Natural killer cell treated with Interleukin-12 subunit alpha and Interleukin-12 subunit beta and Interleukin-15 and Interleukin-18, amount 100 ng/mL, for 72 hours (primary cell): ENCODE measurements around the gene DSC1. TPM values are rescaled to one million over a fixed set of nuclear protein-coding genes. Genes with fewer than 3 reads are reported as not detected.

ENCODE experiments used
- ATAC-seq, 2 donors: fragments of 150-1000 bp; cut with Tn5 transposase in 1 of 2; sonication (Bioruptor Pico), chemical (Tn5 transposase) in 1 of 2; 2 replicates each; pipeline ENCODE4 v1.10.0; 2021
- DNase-seq: peaks from one replicate; pipeline ENCODE4 v3.0.0; 2022; ENCODE audit warnings: low spot score
- H3K27ac Mint-ChIP-seq, 2 donors: 1 replicate in 1 of 2; 2 replicates in 1 of 2; pipeline ENCODE4 v1.8.0; 2022; ENCODE audit warnings: mixed read lengths in 2 of 2, mild to moderate bottlenecking in 1 of 2, moderate library complexity in 1 of 2
- H3K27me3 Mint-ChIP-seq, 2 donors: 1 replicate in 1 of 2; 2 replicates in 1 of 2; pipeline ENCODE4 v1.8.0; 2022; ENCODE audit warnings: mixed read lengths in 2 of 2
- H3K36me3 Mint-ChIP-seq: one replicate; pipeline ENCODE4 v1.8.0; 2022; ENCODE audit warnings: mixed read lengths
- H3K4me1 Mint-ChIP-seq, 2 donors: 1 replicate in 1 of 2; 2 replicates in 1 of 2; pipeline ENCODE4 v1.8.0; 2022; ENCODE audit warnings: low read depth in 2 of 2, mixed read lengths in 2 of 2, mild to moderate bottlenecking in 1 of 2
- H3K4me3 Mint-ChIP-seq: one replicate; pipeline ENCODE4 v1.8.0; 2022; ENCODE audit warnings: mixed read lengths
- H3K9me3 Mint-ChIP-seq: 2 replicates; pipeline ENCODE4 v1.8.0; 2022; ENCODE audit warnings: mixed read lengths
- total RNA-seq, 2 donors: library from RNA; stranded (reverse); gene quantifications; one replicate each; pipeline ENCODE4 v1.2.3, GENCODE V29; 2022

DSC1 gene
- total RNA-seq, 2 donors from 2014 or later = not detected

DNA sequence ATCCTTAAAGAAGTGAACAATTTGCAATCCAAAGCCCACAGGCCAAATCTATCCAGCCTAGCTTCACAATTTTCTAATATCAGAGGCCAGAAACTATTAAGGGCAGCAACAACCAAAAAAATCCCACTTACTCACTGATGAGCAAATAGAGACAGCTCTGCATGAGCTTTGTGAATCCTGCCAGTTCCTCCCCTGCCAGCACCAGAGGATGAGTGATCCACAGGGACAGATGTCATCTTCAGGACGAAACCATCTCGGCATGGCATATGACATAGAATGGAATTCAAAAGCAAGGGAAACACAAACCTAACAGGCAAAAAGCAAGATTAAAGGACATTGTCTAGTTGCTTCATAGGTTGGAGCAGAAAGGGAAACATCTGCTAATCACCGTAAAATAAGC lies 58.2 kb downstream of the DSC1 start:
- Mint-ChIP-seq H3K9me3 (peaks cover 5% of the 10 kb centered on the region), H3K4me3 (no peak overlapping the region), H3K27ac (no peak overlapping the region), H3K27me3 (peaks cover 4 to 9% of the 10 kb centered on the region in 2 donors), H3K36me3 (peaks cover 2% of the 10 kb centered on the region), H3K4me1 (no peaks in the 10 kb centered on the region)
- ATAC-seq (no peak), DNase-seq (no peak)

GRCh38 chr18:31103423-31103822 lies 59.2 kb downstream of the DSC1 start:
- Mint-ChIP-seq H3K27me3 (peaks cover 10 to 14% of the 10 kb centered on the region in 2 donors), H3K27ac (no peak overlapping the region), H3K36me3 (peaks cover 9% of the 10 kb centered on the region), H3K9me3 (peaks cover 9% of the 10 kb centered on the region), H3K4me3 (no peak overlapping the region), H3K4me1 (no peaks in the 10 kb centered on the region)
- DNase-seq (no peak), ATAC-seq (no peak)

GRCh38 chr18:31102941-31103340 lies 59.7 kb downstream of the DSC1 start:
- no peak overlapping the region for H3K27ac Mint-ChIP-seq
- peaks cover 9% of the 10 kb centered on the region for H3K9me3 Mint-ChIP-seq
- H3K4me3 Mint-ChIP-seq = no peak overlapping the region
- peaks cover 9% of the 10 kb centered on the region for H3K36me3 Mint-ChIP-seq
- peaks cover 10 to 14% of the 10 kb centered on the region in 2 donors for H3K27me3 Mint-ChIP-seq
- ATAC-seq (no peak), DNase-seq (no peak)
- no peaks in the 10 kb centered on the region for H3K4me1 Mint-ChIP-seq

GRCh38 chr18:31102025-31102684 lies 60.5 kb downstream of the DSC1 start, which contains the start of gene DSC2:
Gene DSC2, minus strand, starts transcription at chr18:31102421. Its CDS starts 450 bp downstream, at chr18:31101971.
- Mint-ChIP-seq H3K27ac (no peak within 1 kb of the TSS), H3K36me3 (peaks cover 9% of the 10 kb centered on the region), H3K4me3 (no peak within 1 kb of the TSS), H3K27me3 (peaks cover 10 to 14% of the 10 kb centered on the region in 2 donors), H3K4me1 (no peaks in the 10 kb centered on the region), H3K9me3 (peaks cover 9% of the 10 kb centered on the region)
- no peak for DNase-seq
- no peak for ATAC-seq

- Mint-ChIP-seq H3K36me3 (peaks cover 9% of the 10 kb centered on the region), H3K27me3 (peaks cover 10 to 14% of the 10 kb centered on the region in 2 donors), H3K9me3 (peaks cover 9% of the 10 kb centered on the region), H3K4me3 (no peak overlapping the region), H3K4me1 (no peaks in the 10 kb centered on the region), H3K27ac (no peak overlapping the region)
- ATAC-seq = no peak
- no peak for DNase-seq
Observed at GRCh38 chr18:31101183-31102024, 61.3 kb downstream of the DSC1 start.

- peaks cover 9% of the 10 kb centered on the region for H3K36me3 Mint-ChIP-seq
- ATAC-seq (no peak), DNase-seq (no peak)
- H3K9me3 Mint-ChIP-seq = peaks cover 11% of the 10 kb centered on the region
- H3K4me1 Mint-ChIP-seq = no peaks in the 10 kb centered on the region
- no peak overlapping the region for H3K27ac Mint-ChIP-seq
- H3K27me3 Mint-ChIP-seq = peaks cover 10 to 14% of the 10 kb centered on the region in 2 donors
- H3K4me3 Mint-ChIP-seq = no peak overlapping the region
Observed at GRCh38 chr18:31100436-31101182, 62.0 kb downstream of the DSC1 start.

DNA sequence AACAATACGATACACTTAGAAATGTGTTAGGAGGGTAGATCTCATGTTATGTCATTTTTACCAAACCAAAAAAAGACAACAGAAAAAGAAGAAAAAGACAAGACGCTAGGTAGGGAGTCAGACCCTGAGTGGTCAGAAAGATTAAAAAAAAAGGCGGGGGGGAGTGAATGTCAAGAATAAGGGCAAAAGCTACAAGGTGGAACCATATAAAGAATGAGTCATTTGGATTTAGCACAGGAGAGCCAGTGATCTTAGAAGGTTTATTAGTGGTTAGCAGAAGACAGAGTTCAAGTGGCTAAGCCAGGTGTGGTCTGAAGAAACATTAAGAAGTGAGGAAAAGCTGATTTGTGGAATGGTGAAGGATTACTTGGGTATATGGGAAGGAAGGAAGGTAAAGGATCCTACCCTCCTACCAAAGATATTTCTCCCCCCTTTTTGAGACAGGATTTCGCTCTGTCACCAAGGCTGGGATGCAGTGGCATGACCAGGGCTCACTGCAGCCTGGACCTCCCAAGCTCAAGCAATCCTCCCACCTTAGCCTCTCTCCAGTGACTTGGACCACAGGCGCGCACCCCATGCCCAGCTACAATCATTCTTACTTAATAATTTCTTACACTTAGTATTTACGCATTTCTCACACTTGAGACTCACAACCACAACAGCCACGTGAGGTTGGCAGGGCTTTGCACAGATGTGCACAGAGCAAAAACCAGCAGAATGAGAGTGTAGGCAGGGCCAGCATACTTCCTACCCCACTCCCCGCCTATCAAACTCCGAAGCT lies 63.0 kb downstream of the DSC1 start:
- no peak for ATAC-seq
- H3K9me3 Mint-ChIP-seq = peaks cover 21% of the 10 kb centered on the region

GRCh38 chr18:31098878-31099277 lies 63.8 kb downstream of the DSC1 start:
- no peak overlapping the region for H3K27ac Mint-ChIP-seq
- no peak for ATAC-seq
- peaks cover 14% of the 10 kb centered on the region for H3K36me3 Mint-ChIP-seq
- H3K4me3 Mint-ChIP-seq = no peak overlapping the region
- peaks cover 21% of the 10 kb centered on the region for H3K9me3 Mint-ChIP-seq
- H3K27me3 Mint-ChIP-seq = peaks cover 10 to 14% of the 10 kb centered on the region in 2 donors
- no peaks in the 10 kb centered on the region for H3K4me1 Mint-ChIP-seq
- no peak for DNase-seq

More for the DNA sequence above, 63.0 kb downstream of the DSC1 start:
- no peak for DNase-seq
- H3K4me3 Mint-ChIP-seq = no peak overlapping the region
- peaks cover 10 to 14% of the 10 kb centered on the region in 2 donors for H3K27me3 Mint-ChIP-seq
- H3K27ac Mint-ChIP-seq = no peak overlapping the region
- H3K36me3 Mint-ChIP-seq = peaks cover 13% of the 10 kb centered on the region
- no peaks in the 10 kb centered on the region for H3K4me1 Mint-ChIP-seq

DNA sequence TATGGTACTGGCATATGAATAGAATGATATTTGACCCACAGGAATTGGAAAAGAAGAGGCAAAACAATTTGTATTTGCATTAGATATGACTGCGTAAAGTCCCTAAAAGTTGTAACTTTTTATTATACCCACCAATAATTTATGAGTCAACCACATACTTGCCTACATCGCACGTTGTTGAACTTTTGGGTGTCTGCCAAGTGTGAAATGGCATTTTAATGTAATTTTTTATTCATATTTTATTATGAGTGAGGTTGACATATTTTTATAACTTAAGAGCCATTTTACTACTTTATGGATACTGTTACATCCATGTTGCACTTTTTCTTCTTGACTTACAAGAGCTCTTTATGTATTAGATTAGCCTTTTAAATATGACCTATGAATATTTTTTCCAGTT lies 65.0 kb downstream of the DSC1 start:
- peaks cover 14% of the 10 kb centered on the region for H3K36me3 Mint-ChIP-seq

GRCh38 chr18:31093880-31094279 lies 68.8 kb downstream of the DSC1 start:
- peaks cover 7% of the 10 kb centered on the region for H3K36me3 Mint-ChIP-seq
- H3K9me3 Mint-ChIP-seq = peaks cover 13% of the 10 kb centered on the region
- ATAC-seq (no peak), DNase-seq (no peak)
- no peaks in the 10 kb centered on the region for H3K4me1 Mint-ChIP-seq
- no peak overlapping the region for H3K27ac Mint-ChIP-seq
- H3K4me3 Mint-ChIP-seq = no peak overlapping the region
- no peaks in the 10 kb centered on the region for H3K27me3 Mint-ChIP-seq

More for the DNA sequence above, 65.0 kb downstream of the DSC1 start:
- no peak for DNase-seq
- H3K4me3 Mint-ChIP-seq = no peak overlapping the region
- no peak for ATAC-seq
- H3K4me1 Mint-ChIP-seq = no peaks in the 10 kb centered on the region
- H3K27ac Mint-ChIP-seq = no peak overlapping the region
- peaks cover 18% of the 10 kb centered on the region for H3K9me3 Mint-ChIP-seq
- H3K27me3 Mint-ChIP-seq = peaks cover 10% of the 10 kb centered on the region in 2 donors

DNA sequence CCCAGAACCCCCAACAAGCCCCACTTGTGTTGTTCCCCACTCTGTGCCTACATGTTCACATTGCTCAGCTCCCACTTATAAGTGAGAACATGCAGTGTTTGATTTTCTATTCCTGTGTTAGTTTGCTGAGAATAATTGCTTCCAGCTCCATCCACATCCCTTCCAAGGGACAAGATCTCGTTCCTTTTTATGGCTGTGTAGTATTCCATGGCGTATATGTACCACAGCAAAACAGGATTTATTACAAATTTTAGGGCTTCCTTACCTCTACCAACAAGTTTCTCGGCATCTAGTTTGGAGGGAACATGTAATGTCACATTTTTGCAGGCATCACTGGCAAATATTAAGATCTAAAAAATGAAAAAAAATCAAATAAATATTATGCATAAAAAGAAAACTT lies 69.4 kb downstream of the DSC1 start:
- Mint-ChIP-seq H3K4me1 (no peaks in the 10 kb centered on the region), H3K9me3 (peaks cover 13% of the 10 kb centered on the region), H3K36me3 (peaks cover 5% of the 10 kb centered on the region), H3K4me3 (no peak overlapping the region), H3K27me3 (no peaks in the 10 kb centered on the region), H3K27ac (no peak overlapping the region)
- ATAC-seq (no peak), DNase-seq (no peak)

GRCh38 chr18:31091350-31091749 lies 71.3 kb downstream of the DSC1 start:
- Mint-ChIP-seq H3K36me3 (peaks cover 5% of the 10 kb centered on the region), H3K27me3 (no peaks in the 10 kb centered on the region), H3K27ac (no peak overlapping the region), H3K4me3 (no peak overlapping the region), H3K9me3 (peaks cover 13% of the 10 kb centered on the region), H3K4me1 (no peaks in the 10 kb centered on the region)
- ATAC-seq (no peak), DNase-seq (no peak)

- H3K4me1 Mint-ChIP-seq = no peaks in the 10 kb centered on the region
- no peaks in the 10 kb centered on the region for H3K36me3 Mint-ChIP-seq
- DNase-seq = no peak
- no peak for ATAC-seq
- H3K9me3 Mint-ChIP-seq = peaks cover 2% of the 10 kb centered on the region
- H3K4me3 Mint-ChIP-seq = no peak overlapping the region
- H3K27ac Mint-ChIP-seq = no peak overlapping the region
- no peaks in the 10 kb centered on the region for H3K27me3 Mint-ChIP-seq
Observed at GRCh38 chr18:31088532-31088931, 74.1 kb downstream of the DSC1 start.
